Astrocyte of the spinal cord (primary cell): Measurements from ENCODE around the gene ASXL2.
"Not testable (repeated sequence)": the region's sequence is repeated elsewhere in the genome, so short reads cannot be mapped to it uniquely, and the experiment has no call there.

Experiments
- DNase-seq: peaks from one replicate; pipeline ENCODE4 v3.0.0; 2011; ENCODE audit warnings: low read depth, low spot score
- H3K4me3 ChIP-seq: 2 replicates; pipeline ENCODE4 v1.5.1; 2011; ENCODE audit warnings: low read depth, mild to moderate bottlenecking, low read length, moderate library complexity
- CTCF ChIP-seq: IDR thresholded peaks from 2 replicates; pipeline ENCODE4 v1.5.1; 2012; ENCODE audit warnings: low read depth, mild to moderate bottlenecking, low read length, inconsistent platforms
- in situ Hi-C: cut with HindIII; loops from 2 replicates; pipeline ENCODE4 v1.10.0; 2017; ENCODE audit warnings: low sequenced_read_pairs

The ASXL2 gene

GRCh38 chr2:25831746-25832449 lies 46.4 kb downstream of the ASXL2 start:
- no peak for TF ChIP-seq CTCF
- H3K4me3 ChIP-seq: no peak overlapping the region
- no peak for DNase-seq
- in situ Hi-C loops: no loop called here

GRCh38 chr2:25829828-25830227 lies 48.5 kb downstream of the ASXL2 start:
- in situ Hi-C loops: no loop called here

GRCh38 chr2:25829377-25829704 lies 48.9 kb downstream of the ASXL2 start:
- in situ Hi-C loops: no loop called here
- TF ChIP-seq CTCF: no peak
- DNase-seq: no peak
- H3K4me3 ChIP-seq: no peak overlapping the region

More at GRCh38 chr2:25829828-25830227, 48.5 kb downstream of the ASXL2 start:
- DNase-seq: no peak
- H3K4me3 ChIP-seq: no peak overlapping the region
- no peak for TF ChIP-seq CTCF

GRCh38 chr2:25828532-25829376 lies 49.5 kb downstream of the ASXL2 start:
- H3K4me3 ChIP-seq, in situ Hi-C loops, DNase-seq: not testable (repeated sequence)

- H3K4me3 ChIP-seq: no peak overlapping the region
- TF ChIP-seq CTCF: no peak
- DNase-seq: no peak
- in situ Hi-C loops: no loop called here
Measured at GRCh38 chr2:25825238-25825637, 53.0 kb downstream of the ASXL2 start.

- in situ Hi-C loops: no loop called here
- H3K4me3 ChIP-seq: no peak overlapping the region
- TF ChIP-seq CTCF: no peak
- DNase-seq: no peak
Measured at GRCh38 chr2:25824718-25825117, 53.6 kb downstream of the ASXL2 start.

GRCh38 chr2:25824216-25824615 lies 54.1 kb downstream of the ASXL2 start:
- DNase-seq: no peak
- no peak for TF ChIP-seq CTCF
- H3K4me3 ChIP-seq: no peak overlapping the region
- in situ Hi-C loops: no loop called here
